SK-N-SH (cell line): ENCODE data around the gene MYBPH.

Experiments used
- CTCF ChIP-seq: fragments of 200-600 bp; sonication (generic); IDR thresholded peaks from 2 replicates; pipeline ENCODE4 v1.6.1; 2017; ENCODE audit warnings: antibody characterized with exemption, mild to moderate bottlenecking, moderate library complexity
- EP300 ChIP-seq, 2 experiments: IDR thresholded peaks; 2 replicates each; pipeline versions ENCODE4 v1.4.0 to v1.6.1; 2012; ENCODE audit warnings: borderline replicate concordance in 1 of 2, low read depth in 1 of 2, low read length in 1 of 2
- RCOR1 ChIP-seq: fragments of 150-350 bp; IDR thresholded peaks from 2 replicates; pipeline ENCODE4 v1.6.1; 2017; ENCODE audit warnings: antibody characterized with exemption, low read length
- USF1 ChIP-seq: IDR thresholded peaks from 2 replicates; pipeline ENCODE4 v1.4.0; 2012; ENCODE audit warnings: low read depth, borderline replicate concordance

- TF ChIP-seq RCOR1 (no peak), CTCF (no peak), USF1 (no peak), EP300 (IDR thresholded peaks at IDR 0.05; ENCODE audit: borderline replicate concordance in 1 of 2, low read depth in 1 of 2, low read length in 1 of 2) (no peak)
These were observed 39.9 kb upstream of the MYBPH start for GRCh38 chr1:203215573-203215972.
